Prostate gland (tissue), 2 donors: ENCODE measurements around the gene ANKRD36. TPM values are rescaled to one million over a fixed set of nuclear protein-coding genes. Genes with fewer than 3 reads are reported as not detected.
"Not testable (repeated sequence)": the region's sequence is repeated elsewhere in the genome, so short reads cannot be mapped to it uniquely, and the experiment has no call there.

Source experiments
- DNase-seq: peaks from one replicate; pipeline ENCODE4 v3.0.0-alpha.2; 2019; ENCODE audit warnings: low spot score
- H3K27ac ChIP-seq, 2 donors: fragments of 200-600 bp; sonication (generic); 2 replicates each; pipeline ENCODE4 v1.5.1; 2017 to 2019
- H3K27me3 ChIP-seq: fragments of 200-600 bp; sonication (generic); replicated peaks from 2 replicates; pipeline ENCODE4 v1.5.1; 2019; ENCODE audit not compliant: insufficient read depth
- H3K36me3 ChIP-seq, 2 donors: fragments of 200-600 bp; sonication (generic); 1 replicate in 1 of 2; 2 replicates in 1 of 2; pipeline versions ENCODE4 v1.5.1 to v1.8.1; 2017 to 2019
- H3K4me1 ChIP-seq: fragments of 200-600 bp; sonication (generic); replicated peaks from 2 replicates; pipeline ENCODE4 v1.5.1; 2019
- H3K4me3 ChIP-seq, 2 donors: fragments of 200-600 bp; sonication (generic); 2 replicates each; pipeline ENCODE4 v1.5.1; 2017 to 2019
- H3K9me3 ChIP-seq: fragments of 200-600 bp; sonication (generic); 2 replicates; pipeline ENCODE4 v1.5.1; 2017
- CTCF ChIP-seq, 4 experiments: fragments of 200-600 bp in 2 of 4; fragments of 450-650 bp in 2 of 4; sonication (generic) in 2 of 4; IDR thresholded peaks; 1 replicate in 3 of 4; 2 replicates in 1 of 4; pipeline ENCODE4 v1.5.1; 2016 to 2019; ENCODE audit warnings: antibody characterized with exemption in 4 of 4, mild to moderate bottlenecking in 2 of 4, moderate library complexity in 2 of 4
- POLR2A ChIP-seq: fragments of 450-650 bp; IDR thresholded peaks from one replicate; pipeline ENCODE4 v1.6.1; 2016; ENCODE audit warnings: antibody characterized with exemption, mild to moderate bottlenecking
- POLR2AphosphoS5 ChIP-seq: sonication (generic); formaldehyde crosslinking; IDR thresholded peaks from one replicate; pipeline ENCODE4 v1.6.1; 2017; ENCODE audit warnings: antibody characterized with exemption
- WGBS: methylation state at CpG from one replicate; pipeline ENCODE4 v1.1.5; 2018; 5-methylcytosine and 5-hydroxymethylcytosine counted together
- intact Hi-C: fragments of 100-400 bp; cut with DNase I; formaldehyde crosslinking; loops from one replicate; pipeline ENCODE4 v1.14.2; 2022
- total RNA-seq, 2 donors: library from RNA; depleted of rRNA; stranded (reverse); fragments of >200 nt; gene quantifications; one replicate each; pipeline ENCODE4 v1.1.0, GENCODE V29; 2016

ANKRD36 gene
- total RNA-seq, 2 donors from 2014 or later, result 16.3 to 26.2 TPM

DNA sequence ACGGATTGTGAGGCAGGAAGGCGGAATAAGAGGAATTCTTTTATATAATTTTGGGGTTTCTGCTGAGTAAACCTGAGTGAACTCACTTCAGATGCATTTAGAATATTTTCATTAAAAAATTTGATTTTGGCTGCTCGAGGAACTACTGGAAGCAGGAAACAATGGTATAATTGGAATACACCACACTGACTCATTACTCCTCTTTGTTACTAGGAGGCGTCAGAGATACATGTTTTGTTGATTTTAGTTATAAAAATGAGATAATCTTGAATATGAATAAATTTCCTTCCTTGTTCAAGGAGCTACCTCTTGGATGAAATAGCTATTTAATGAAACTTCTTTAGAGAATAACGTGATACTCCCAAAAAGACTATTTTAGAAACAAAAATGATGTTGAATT, 97.4 kb downstream of the ANKRD36 start:
- TF ChIP-seq POLR2A, result no peak
- no peak for TF ChIP-seq CTCF (IDR thresholded peaks at IDR 0.05)
- no peak for TF ChIP-seq POLR2AphosphoS5
- WGBS, result 97% methylated on average over 5 of the region's 5 CpGs
- Histone ChIP-seq H3K36me3 (no peaks in the 10 kb centered on the region), H3K4me1 (no peaks in the 10 kb centered on the region), H3K9me3 (no peaks in the 10 kb centered on the region), H3K4me3 (no peak overlapping the region), H3K27ac (no peak overlapping the region), H3K27me3 (no peaks in the 10 kb centered on the region)
- intact Hi-C loops, result no loop called here
- no peak for DNase-seq

DNA sequence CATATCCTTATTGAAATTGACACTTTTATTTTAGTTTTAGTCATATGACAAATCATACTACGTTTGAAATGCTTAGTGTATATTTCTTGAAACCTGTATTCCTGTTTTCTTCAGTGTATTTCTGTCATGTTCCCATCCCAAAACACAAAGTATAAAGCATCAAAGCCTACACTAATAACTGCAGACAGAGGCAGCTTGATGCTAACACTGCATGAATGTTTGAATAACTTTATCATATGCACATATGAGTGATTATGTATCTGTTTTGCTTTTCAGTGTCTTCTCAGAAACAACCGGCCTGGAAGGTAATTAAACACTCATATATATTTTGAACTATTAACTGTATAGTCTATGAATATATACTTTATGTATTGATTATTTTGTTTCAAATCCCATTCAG, 102.1 kb downstream of the ANKRD36 start:
- intact Hi-C loops, H3K27ac ChIP-seq, H3K36me3 ChIP-seq, H3K4me3 ChIP-seq, H3K27me3 ChIP-seq, DNase-seq, H3K9me3 ChIP-seq, H3K4me1 ChIP-seq: not testable (repeated sequence)
- WGBS, result no CpG with 5 or more reads among the region's 2 CpGs

DNA sequence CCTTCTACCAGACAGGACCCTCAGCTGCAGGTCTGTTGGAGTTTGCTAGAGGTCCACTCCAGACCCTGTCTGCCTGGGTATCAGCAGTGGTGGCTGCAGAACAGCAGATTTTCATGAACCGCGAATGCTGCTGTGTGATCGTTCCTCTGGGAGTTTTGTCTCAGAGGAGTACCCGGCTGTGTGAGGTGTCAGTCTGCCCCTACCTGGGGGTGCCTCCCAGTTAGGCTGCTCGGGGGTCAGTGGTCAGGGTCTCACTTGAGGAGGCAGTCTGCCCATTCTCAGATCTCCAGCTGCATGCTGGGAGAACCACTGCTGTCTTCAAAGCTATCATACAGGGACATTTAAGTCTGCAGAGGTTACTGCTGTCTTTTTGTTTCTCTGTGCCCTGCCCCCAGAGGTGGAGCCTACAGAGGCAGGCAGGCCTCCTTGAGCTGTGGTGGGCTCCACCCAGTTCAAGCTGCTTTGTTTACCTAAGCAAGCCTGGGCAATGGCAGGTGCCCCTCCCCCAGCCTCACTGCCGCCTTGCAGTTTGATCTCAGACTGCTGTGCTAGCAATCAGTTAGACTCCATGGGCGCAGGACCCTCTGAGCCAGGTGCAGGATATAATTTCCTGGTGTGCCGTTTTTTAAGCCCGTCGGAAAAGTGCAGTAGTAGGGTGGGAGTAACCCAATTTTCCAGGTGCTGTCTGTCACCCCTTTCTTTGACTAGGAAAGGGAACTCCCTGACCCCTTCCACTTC, 118.1 kb downstream of the ANKRD36 start:
- H3K27ac ChIP-seq, intact Hi-C loops, H3K4me1 ChIP-seq, H3K4me3 ChIP-seq, DNase-seq, H3K36me3 ChIP-seq, H3K9me3 ChIP-seq, H3K27me3 ChIP-seq: not testable (repeated sequence)
- 93% methylated on average over 10 of the region's 10 CpGs for whole genome bisulfite sequencing

DNA sequence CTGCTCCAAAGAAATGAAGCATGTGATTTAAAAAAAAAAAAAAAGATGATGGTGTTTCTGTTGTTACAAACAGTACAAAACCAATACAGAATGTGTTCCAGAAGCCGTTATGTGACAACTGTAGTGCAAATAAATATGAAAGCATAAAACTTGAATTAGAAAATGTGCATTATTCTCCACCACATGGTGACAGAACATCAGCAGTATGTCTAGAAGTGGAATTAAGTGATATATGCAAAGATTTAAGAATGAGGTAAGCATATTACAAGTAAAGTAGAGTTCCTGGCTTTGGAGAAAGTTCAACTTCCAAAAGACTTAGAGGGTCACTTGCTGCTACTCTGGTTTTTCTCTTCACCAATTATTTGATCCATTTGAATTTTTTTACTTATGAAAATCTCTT, 120.0 kb downstream of the ANKRD36 start:
- DNase-seq, intact Hi-C loops, H3K4me1 ChIP-seq, H3K27me3 ChIP-seq, H3K4me3 ChIP-seq, H3K9me3 ChIP-seq, H3K27ac ChIP-seq, H3K36me3 ChIP-seq: not testable (repeated sequence)
- 100% methylated on average over 1 of the region's 1 CpG for WGBS

- H3K27me3 ChIP-seq, H3K36me3 ChIP-seq, H3K27ac ChIP-seq, H3K4me1 ChIP-seq, DNase-seq, intact Hi-C loops, H3K9me3 ChIP-seq, H3K4me3 ChIP-seq: not testable (repeated sequence)
- no CpG with 5 or more reads among the region's 2 CpGs for WGBS
Measured at GRCh38 chr2:97233660-97234295, 120.8 kb downstream of the ANKRD36 start.

DNA sequence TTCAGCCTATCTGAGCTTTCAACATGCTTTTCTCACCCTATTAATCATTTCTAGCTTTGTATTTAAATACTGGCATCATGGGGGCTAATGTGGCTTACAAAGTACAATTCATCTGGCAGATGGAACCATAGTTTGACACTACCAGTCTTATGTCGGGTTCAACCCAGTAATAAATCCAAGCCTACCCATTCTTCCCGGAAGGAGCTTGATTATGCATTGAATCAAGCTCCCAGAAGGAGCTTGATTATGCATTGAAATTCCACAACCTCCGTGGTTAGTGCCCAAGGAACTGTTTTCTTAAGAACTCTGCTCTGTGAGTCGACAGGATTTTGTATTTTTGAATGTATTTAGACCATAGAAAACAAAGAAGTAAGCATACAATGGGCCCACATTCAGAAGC, 148.2 kb downstream of the ANKRD36 start:
- H3K4me1 ChIP-seq, H3K36me3 ChIP-seq, H3K4me3 ChIP-seq, DNase-seq, H3K9me3 ChIP-seq, H3K27me3 ChIP-seq, H3K27ac ChIP-seq, intact Hi-C loops: not testable (repeated sequence)
- WGBS, result 87% methylated on average over 4 of the region's 4 CpGs

GRCh38 chr2:97266449-97266848, 153.5 kb downstream of the ANKRD36 start:
- DNase-seq, result not testable (repeated sequence)

GRCh38 chr2:97267411-97268074, 154.6 kb downstream of the ANKRD36 start:
- intact Hi-C loops, result no loop called here

More at GRCh38 chr2:97266449-97266848, 153.5 kb downstream of the ANKRD36 start:
- intact Hi-C loops, H3K27ac ChIP-seq, H3K4me1 ChIP-seq, H3K27me3 ChIP-seq, H3K9me3 ChIP-seq, H3K36me3 ChIP-seq, H3K4me3 ChIP-seq: not testable (repeated sequence)
- WGBS, result no CpG with 5 or more reads among the region's 6 CpGs

GRCh38 chr2:97268075-97268591, 155.2 kb downstream of the ANKRD36 start:
- H3K4me1 ChIP-seq, H3K27me3 ChIP-seq, intact Hi-C loops, H3K27ac ChIP-seq, DNase-seq, H3K9me3 ChIP-seq, H3K36me3 ChIP-seq, H3K4me3 ChIP-seq: not testable (repeated sequence)
- 96% methylated on average over 6 of the region's 6 CpGs for WGBS

More at GRCh38 chr2:97267411-97268074, 154.6 kb downstream of the ANKRD36 start:
- Histone ChIP-seq H3K27ac (no peak overlapping the region), H3K27me3 (no peaks in the 10 kb centered on the region), H3K36me3 (no peaks in the 10 kb centered on the region), H3K4me1 (no peaks in the 10 kb centered on the region), H3K9me3 (no peaks in the 10 kb centered on the region), H3K4me3 (no peak overlapping the region)
- no peak for TF ChIP-seq POLR2AphosphoS5
- TF ChIP-seq CTCF (IDR thresholded peaks at IDR 0.05), result no peak
- WGBS, result 88% methylated on average over 10 of the region's 10 CpGs
- peak; percentile 4 for DNase-seq

GRCh38 chr2:97276232-97276798, 163.4 kb downstream of the ANKRD36 start:
- H3K4me3 ChIP-seq, DNase-seq, H3K27me3 ChIP-seq, H3K4me1 ChIP-seq, H3K27ac ChIP-seq, H3K9me3 ChIP-seq, intact Hi-C loops, H3K36me3 ChIP-seq: not testable (repeated sequence)
- no CpG with 5 or more reads among the region's 4 CpGs for WGBS
